ENCODE results near the gene PKP3. TPM values are rescaled to one million over a fixed set of nuclear protein-coding genes. Genes with fewer than 3 reads are reported as not detected.
"Not testable (repeated sequence)": the region's sequence is repeated elsewhere in the genome, so short reads cannot be mapped to it uniquely, and the experiment has no call there.

PKP3 gene
- total RNA-seq, 1 donor from 2014 or later: 0.52 TPM

DNA sequence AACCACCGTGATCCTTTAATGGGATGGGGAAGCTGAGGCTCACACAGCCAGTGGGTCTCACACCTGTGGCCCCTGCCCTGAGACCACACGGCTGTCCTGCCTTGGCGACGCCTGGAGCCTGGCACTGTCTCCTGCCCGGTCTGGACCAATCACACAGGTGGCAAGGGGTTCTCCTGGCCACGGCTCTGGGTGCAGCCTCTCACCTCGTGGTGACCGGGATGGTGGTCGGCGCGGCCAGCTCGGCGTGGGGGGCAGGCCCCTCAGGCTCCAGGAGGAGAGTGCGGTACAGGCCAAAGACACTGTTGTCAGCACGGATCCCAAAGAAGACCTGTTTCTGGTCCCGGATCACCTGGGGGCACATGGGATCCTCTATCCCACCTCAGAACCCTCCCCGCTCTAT is 39.1 kb downstream of the PKP3 start:
- Histone ChIP-seq H3K36me3 (no peaks in the 10 kb centered on the region), H3K4me3 (no peak overlapping the region), H3K27me3 (ENCODE audit: low read depth) (peaks cover 46% of the 10 kb centered on the region), H3K9me3 (replicated peaks) (no peaks in the 10 kb centered on the region), H3K4me1 (no peaks in the 10 kb centered on the region), H3K27ac (replicated peaks) (no peak overlapping the region)
- DNase-seq: no peak
- intact Hi-C loops (cut with micrococcal nuclease): no loop called here
- TF ChIP-seq, protein P1, sequence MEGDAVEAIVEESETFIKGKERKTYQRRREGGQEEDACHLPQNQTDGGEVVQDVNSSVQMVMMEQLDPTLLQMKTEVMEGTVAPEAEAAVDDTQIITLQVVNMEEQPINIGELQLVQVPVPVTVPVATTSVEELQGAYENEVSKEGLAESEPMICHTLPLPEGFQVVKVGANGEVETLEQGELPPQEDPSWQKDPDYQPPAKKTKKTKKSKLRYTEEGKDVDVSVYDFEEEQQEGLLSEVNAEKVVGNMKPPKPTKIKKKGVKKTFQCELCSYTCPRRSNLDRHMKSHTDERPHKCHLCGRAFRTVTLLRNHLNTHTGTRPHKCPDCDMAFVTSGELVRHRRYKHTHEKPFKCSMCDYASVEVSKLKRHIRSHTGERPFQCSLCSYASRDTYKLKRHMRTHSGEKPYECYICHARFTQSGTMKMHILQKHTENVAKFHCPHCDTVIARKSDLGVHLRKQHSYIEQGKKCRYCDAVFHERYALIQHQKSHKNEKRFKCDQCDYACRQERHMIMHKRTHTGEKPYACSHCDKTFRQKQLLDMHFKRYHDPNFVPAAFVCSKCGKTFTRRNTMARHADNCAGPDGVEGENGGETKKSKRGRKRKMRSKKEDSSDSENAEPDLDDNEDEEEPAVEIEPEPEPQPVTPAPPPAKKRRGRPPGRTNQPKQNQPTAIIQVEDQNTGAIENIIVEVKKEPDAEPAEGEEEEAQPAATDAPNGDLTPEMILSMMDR (IDR thresholded peaks at IDR 0.05; ENCODE audit: borderline replicate concordance): no peak

- Histone ChIP-seq H3K27ac (replicated peaks) (no peak overlapping the region), H3K27me3 (ENCODE audit: low read depth) (peaks cover 43% of the 10 kb centered on the region), H3K9me3 (replicated peaks) (no peaks in the 10 kb centered on the region), H3K36me3 (no peaks in the 10 kb centered on the region), H3K4me3 (no peak overlapping the region), H3K4me1 (no peaks in the 10 kb centered on the region)
- DNase-seq: no peak
- intact Hi-C loops (cut with micrococcal nuclease): no loop called here
- TF ChIP-seq, protein P1 (IDR thresholded peaks at IDR 0.05; ENCODE audit: borderline replicate concordance): no peak
These were observed 39.6 kb downstream of the PKP3 start for GRCh38 chr11:433641-434040.

- TF ChIP-seq, protein P1 (IDR thresholded peaks at IDR 0.05; ENCODE audit: borderline replicate concordance): no peak
- Histone ChIP-seq H3K4me3 (no peak overlapping the region), H3K4me1 (no peaks in the 10 kb centered on the region), H3K36me3 (no peaks in the 10 kb centered on the region), H3K27me3 (ENCODE audit: low read depth) (peaks cover 49% of the 10 kb centered on the region), H3K27ac (replicated peaks) (no peak overlapping the region), H3K9me3 (replicated peaks) (no peaks in the 10 kb centered on the region)
- intact Hi-C loops (cut with micrococcal nuclease): no loop called here
- no peak for DNase-seq
These were observed 40.5 kb downstream of the PKP3 start for GRCh38 chr11:434496-434895.

DNA sequence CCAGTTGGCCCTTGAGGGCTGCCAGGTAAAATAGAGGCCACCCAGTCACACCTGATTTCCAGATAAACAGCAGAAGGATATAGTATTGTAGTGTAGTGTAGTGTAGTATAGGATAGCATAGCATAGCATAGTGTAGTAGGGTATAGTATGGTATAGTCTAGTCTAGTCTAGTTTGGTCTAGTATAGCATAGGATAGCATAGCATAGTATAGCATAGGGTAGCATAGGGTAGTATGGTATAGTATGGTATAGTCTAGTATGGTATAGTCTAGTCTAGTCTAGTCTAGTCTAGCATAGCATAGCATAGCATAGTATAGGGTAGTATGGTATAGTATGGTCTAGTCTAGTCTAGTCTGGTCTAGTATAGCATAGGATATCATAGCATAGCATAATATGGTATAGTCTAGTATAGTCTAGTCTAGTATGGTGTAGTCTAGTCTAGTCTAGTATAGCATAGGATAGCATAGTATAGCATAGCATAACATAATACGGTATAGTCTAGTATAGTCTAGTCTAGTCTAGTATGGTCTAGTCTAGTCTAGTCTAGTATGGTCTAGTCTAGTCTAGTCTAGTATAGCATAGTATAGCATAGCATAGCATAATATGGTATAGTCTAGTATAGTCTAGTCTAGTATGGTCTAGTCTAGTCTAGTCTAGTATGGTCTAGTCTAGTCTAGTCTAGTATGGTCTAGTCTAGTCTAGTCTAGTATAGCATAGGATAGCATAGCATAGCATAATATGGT is 41.2 kb downstream of the PKP3 start:
- H3K4me1 ChIP-seq; H3K9me3 ChIP-seq (replicated peaks); H3K4me3 ChIP-seq; intact Hi-C loops (cut with micrococcal nuclease); DNase-seq; H3K27ac ChIP-seq (replicated peaks); H3K36me3 ChIP-seq: not testable (repeated sequence)
- peaks cover 54% of the 10 kb centered on the region for H3K27me3 ChIP-seq (ENCODE audit: low read depth)

- H3K9me3 ChIP-seq (replicated peaks): no peaks in the 10 kb centered on the region
- H3K36me3 ChIP-seq: no peaks in the 10 kb centered on the region
- peaks cover 75% of the 10 kb centered on the region for H3K27me3 ChIP-seq (ENCODE audit: low read depth)
- no peak overlapping the region for H3K27ac ChIP-seq (replicated peaks)
- TF ChIP-seq, protein P1 (IDR thresholded peaks at IDR 0.05; ENCODE audit: borderline replicate concordance): no peak
- peaks cover 5% of the 10 kb centered on the region for H3K4me1 ChIP-seq
- intact Hi-C loops (cut with micrococcal nuclease): no loop called here
- DNase-seq: no peak
- H3K4me3 ChIP-seq: no peak overlapping the region
These were observed 43.3 kb downstream of the PKP3 start for GRCh38 chr11:437228-437870.

Measured in left ventricle myocardium inferior (tissue), 1 donor.